Endothelial cell of umbilical vein (primary cell): ENCODE data around the gene RYR2.

ENCODE experiments used
- CTCF ChIP-seq, 2 donors: IDR thresholded peaks; 1 replicate in 1 of 2; 2 replicates in 1 of 2; pipeline ENCODE4 v1.5.1; 2011; ENCODE audit warnings: low read length in 2 of 2, mild to moderate bottlenecking in 2 of 2, moderate library complexity in 2 of 2, control low read depth in 1 of 2, inconsistent platforms in 1 of 2, low read depth in 1 of 2; ENCODE audit not compliant: insufficient read depth in 1 of 2; ENCODE audit errors: extremely low read depth in 1 of 2
- EZH2 ChIP-seq: IDR thresholded peaks from 2 replicates; pipeline ENCODE4 v1.6.1; 2012; ENCODE audit warnings: borderline replicate concordance, low read depth, mild to moderate bottlenecking, moderate library complexity, low read length, inconsistent platforms; ENCODE audit not compliant: severe bottlenecking
- FOS ChIP-seq: IDR thresholded peaks from 2 replicates; pipeline ENCODE4 v1.6.1; 2011; ENCODE audit warnings: mild to moderate bottlenecking, low read length, moderate library complexity, borderline replicate concordance; ENCODE audit not compliant: insufficient read depth
- JUN ChIP-seq: IDR thresholded peaks from 2 replicates; pipeline ENCODE4 v1.6.1; 2011; ENCODE audit warnings: borderline replicate concordance, low read depth; ENCODE audit not compliant: insufficient read length, insufficient read depth
- MAX ChIP-seq: IDR thresholded peaks from 2 replicates; pipeline ENCODE4 v1.6.1; 2011; ENCODE audit not compliant: insufficient read depth, insufficient read length
- MYC ChIP-seq: IDR thresholded peaks from one replicate; pipeline ENCODE4 v1.6.1; 2011; ENCODE audit warnings: mild to moderate bottlenecking, low read depth, low read length
- POLR2A ChIP-seq: IDR thresholded peaks from 2 replicates; pipeline ENCODE4 v1.6.1; 2012; ENCODE audit warnings: low read depth, mild to moderate bottlenecking, control low read depth, low read length
- POLR2AphosphoS5 ChIP-seq: IDR thresholded peaks from 2 replicates; pipeline ENCODE4 v1.6.1; 2012; ENCODE audit warnings: low read depth, mild to moderate bottlenecking, control low read depth, low read length, moderate library complexity; ENCODE audit not compliant: insufficient read depth

GRCh38 chr1:237386362-237387143 lies 344.6 kb downstream of the RYR2 start:
- TF ChIP-seq JUN (no peak), CTCF (IDR thresholded peaks at IDR 0.05; ENCODE audit: extremely low read depth in 1 of 2, insufficient read depth in 1 of 2, low read depth in 1 of 2, low read length in 2 of 2) (peak; percentile 24 to 25), POLR2A (no peak), EZH2 (no peak), POLR2AphosphoS5 (no peak), MAX (no peak), FOS (no peak), MYC (no peak)
